HG03520 (cell line): ENCODE results near the gene MACROD1.

ENCODE experiments used
- ATAC-seq: cut with Tn5 transposase; IDR thresholded peaks from one replicate; pipeline ENCODE4 v1.9.1; 2021; ENCODE audit warnings: mild to moderate bottlenecking, moderate library complexity; ENCODE audit not compliant: unreplicated experiment

MACROD1 gene

DNA sequence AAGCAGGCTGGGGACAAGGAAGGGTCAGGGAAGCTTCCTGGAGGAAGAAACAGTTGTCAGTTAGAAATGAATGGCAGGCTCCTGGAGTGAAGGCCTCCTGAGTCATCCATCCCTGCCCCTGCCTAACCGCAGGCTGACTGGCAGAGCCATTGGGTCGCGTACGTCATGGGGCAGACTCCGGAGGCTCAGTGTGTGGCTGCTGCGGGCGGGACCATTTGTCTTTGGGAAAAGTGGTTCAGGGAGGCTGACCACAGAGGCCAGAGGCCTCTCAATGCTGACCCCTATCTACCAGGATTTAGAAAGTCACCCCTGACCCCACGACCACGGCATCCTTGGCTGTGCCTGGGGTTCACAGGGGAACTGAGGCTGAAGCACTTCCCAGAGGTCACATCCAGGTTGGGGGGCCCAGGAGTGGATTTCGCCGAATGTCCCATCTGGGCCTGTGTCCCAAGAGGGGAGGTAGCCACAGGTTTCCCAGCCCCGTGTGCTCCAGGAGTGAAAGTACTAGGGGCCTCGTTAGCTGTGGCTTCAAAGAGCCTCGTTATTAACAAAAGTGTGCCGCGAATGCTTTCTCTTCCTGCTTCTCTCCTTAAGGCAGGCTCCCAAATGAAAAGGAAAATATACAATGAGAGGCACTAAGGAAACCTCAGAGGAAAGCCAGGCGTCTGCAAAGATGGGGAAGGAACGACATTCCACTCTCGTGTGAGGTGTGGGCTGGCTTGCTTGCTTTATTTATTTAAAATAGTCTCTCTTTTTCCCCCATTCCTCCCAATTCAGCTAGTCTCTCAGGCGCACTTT is 71.3 kb downstream of the MACROD1 start:
- no peak for ATAC-seq

DNA sequence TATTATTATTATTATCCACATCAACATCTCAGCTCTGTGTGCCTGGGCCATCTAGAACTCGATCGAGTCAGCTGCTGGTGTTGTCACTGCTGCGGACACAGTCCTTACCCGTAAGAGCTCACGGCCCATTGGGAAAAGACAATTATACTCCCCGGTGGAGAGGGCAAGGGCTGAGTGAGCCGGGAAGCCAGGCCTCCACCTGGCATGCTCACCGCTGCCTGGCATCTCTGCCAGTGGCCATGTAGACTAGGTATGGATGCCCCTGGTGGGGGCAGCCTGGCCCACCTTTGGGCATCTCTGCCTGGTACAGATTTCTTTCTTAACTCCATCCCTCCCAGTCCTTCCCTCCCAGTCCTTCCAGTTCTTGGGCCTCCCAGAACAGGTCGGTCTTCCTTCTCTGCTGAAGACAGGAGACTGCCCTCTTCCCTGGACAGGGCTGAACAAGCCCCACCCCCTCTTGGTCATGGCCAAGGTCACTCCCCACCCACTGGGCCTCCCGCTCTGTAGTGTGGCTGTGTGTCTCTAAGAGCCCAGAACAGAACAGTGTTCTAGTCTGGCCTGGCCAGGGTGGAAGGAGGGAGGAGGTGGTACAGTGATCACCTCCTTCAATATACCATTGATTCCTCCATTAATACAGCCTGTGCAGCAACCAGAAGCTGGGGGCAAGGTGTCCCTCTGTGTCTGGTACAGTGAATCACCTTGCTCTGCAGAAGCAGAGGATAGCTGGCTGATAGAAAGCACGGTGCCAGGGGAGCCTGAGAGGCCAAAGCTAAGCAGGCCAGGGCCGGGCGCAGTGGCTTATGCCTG is 72.5 kb downstream of the MACROD1 start:
- no peak for ATAC-seq

- ATAC-seq = no peak
Observed at GRCh38 chr11:64092761-64093136, 73.2 kb downstream of the MACROD1 start.

DNA sequence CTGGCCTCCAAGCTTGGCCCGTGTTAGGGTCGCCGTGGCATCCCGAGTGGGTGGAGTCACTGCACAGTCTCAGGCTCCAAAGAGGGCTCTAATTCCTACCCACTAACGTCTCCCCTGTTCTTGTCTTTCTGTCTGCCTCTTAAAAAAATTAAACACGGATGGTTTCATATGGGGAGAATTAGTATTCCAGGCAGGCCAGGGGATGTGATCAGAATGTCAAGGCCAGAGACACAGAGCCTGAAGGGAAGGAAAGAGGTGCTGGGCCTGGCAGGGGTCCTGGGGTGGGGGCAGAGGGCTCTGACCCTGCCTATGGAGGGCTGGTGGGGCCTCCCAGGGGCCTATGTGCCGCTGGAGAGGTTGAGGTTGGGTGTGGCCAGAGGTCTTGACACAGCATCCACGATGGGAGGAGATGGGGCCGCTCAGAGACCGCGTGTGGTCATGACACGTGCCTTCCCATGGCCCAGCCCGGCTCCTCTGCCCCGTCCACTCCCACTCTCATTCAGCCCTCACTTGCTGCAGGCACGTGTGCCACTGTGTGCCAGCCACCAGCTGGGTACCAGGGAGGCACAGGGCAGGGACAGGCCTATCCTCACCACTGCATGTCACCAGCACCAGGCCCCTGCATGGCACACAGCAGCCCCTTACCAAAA is 73.7 kb downstream of the MACROD1 start:
- ATAC-seq = no peak

GRCh38 chr11:64090806-64091516 is 75.0 kb downstream of the MACROD1 start:
- ATAC-seq = no peak

- no peak for ATAC-seq
Observed at GRCh38 chr11:64089915-64090805, 75.8 kb downstream of the MACROD1 start.

GRCh38 chr11:64089493-64089892 is 76.4 kb downstream of the MACROD1 start:
- no peak for ATAC-seq

DNA sequence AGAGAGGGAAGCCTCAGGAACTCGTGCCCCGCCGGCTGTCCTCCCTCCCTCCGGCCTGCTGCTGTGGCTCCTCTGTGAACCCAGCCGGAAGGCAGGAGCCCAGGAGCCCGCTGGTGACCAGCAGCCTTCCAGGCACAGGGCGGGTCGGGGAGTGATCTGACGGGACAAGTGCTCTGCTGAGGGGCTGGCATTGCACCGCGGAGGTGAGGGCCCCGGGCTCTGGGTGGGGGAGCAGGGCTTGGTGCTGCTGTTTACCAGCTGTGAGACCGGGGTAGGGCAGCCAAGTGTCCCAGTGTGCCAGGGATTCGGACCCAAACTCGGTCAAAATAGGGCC is 76.9 kb downstream of the MACROD1 start:
- no peak for ATAC-seq

DNA sequence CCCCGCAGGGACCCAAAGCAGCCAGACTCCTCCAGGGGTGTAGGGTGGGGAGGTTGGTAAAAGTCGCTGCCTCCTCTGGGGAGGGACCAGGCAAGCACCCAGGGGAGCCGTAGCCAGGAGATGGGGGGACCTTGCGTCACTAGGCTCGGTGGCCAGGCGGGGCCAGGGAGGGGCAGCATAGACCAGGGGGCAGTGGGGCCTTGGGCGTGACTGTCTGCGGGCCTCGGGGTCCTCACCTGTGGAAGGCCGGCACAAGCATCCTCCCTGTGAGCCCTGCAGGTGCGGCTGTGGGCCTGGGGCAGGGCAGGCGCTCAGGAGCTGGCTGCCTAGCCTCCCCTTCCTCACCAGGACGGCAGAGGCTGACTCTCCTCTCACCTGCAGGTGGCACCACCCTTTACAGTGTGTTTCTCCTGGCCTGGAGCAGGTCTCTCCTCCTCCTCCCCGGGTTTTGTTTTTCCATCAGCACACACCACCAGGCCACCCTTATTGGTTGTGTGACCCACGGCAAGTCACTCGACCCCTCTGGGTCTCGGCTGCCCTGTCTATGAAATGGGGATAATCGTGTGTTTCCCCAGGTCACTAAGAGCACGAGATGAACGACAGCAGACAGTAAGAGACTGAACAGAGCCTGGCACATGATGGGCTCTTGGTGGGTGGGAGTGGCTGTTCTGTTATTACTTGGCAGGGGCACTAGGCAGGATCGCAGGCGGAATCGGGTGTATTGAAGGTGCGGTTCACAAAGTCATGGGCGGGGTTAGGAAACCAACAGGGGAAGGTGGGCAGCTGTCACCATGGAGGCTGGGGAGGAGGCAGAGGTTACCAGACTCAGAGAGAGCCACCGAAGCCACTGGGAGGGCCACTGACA is 77.5 kb downstream of the MACROD1 start:
- no peak for ATAC-seq

DNA sequence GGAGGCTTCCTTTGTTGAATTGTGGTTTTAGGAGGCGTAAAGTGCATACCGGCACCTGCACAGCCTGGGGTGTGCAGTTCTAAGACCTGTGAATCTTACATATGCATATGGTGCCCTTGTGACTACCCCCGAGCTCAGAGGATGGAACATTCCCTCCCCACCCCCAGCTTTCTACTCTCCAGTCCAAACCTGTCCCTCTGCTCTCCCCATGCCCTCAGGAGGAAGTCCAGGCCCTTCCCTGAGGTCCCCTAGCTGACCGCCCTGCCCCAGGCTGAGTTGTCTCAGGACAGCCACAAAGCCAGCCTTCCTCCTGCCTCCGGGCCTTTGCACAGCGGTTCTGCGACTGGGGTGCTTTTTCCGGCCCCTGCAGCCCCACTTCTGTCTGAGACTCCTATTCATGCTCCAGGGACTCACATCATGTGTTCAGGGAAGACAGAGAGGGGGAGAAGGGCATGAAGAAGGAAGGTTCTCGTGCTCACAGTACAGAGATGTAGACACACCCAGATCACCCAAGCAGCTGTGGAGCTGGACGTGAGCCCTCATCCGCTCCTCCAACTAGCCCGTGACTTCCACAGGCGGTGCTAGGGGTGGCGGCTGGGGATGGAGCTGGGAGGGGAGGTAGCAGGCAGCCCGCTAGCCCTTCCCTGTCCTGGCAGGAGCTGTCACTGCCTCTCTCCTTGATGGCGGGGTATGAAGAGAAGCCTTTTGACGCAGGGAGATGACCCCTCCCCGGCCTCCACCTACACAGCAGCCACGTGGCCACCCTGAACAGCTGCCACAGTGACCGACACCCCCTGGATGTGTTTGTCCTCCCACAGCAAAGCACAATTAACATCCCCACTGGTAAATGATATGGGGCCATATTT is 79.4 kb downstream of the MACROD1 start:
- ATAC-seq = no peak

DNA sequence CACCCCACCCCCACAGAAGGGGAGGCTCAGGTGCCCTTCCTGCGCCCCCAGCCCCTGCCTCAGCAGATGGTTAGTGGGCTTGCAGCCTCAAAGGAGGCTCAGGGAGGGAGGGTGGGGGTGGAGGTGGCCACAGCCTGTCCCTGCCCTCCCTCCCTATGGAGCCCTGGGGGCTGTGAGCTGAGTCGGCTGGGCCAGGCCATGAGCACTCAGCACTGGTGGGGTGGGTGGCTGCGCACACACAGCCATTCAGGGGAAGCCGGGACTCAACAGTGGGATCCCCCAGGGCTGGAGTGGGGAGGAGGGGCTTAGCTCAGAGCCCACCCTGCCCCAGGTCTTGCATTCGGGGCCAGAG is 80.0 kb downstream of the MACROD1 start:
- no peak for ATAC-seq

DNA sequence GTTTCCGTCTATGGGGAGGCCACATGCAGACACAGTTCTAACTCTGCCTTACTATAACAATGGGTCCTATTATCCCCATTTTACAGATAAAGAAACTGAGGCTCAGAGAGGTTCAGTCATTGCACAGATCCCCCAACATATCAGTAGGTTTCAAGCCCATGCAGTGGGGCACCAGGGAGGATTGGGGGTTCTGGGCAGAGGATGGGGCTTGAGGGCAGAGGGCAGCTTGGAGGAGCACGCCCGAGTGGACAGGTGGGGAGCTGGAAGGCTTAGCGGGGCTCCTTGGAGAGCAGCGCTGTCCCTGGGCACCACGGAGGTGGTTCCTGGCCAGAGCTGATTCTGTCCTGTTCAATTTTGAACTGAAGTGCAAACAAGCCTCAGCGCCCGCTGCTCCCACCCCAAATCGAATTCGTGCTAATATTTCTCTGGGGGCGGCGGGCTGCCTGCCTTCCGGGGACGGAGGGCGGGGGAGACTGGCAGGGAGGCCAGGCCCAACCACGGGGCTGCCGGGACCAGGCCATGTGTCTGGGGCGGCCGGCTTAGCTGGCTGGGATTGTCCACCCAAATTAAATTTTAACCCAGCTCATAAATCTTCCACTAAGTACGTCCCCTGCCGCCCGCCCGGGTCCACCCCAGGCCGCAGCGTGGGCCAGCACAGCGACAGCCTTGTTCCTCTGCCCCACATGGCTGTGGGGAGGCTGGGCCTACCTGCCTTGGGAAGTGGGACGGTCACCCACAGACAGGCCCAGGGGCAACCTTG is 80.8 kb downstream of the MACROD1 start:
- ATAC-seq = no peak

DNA sequence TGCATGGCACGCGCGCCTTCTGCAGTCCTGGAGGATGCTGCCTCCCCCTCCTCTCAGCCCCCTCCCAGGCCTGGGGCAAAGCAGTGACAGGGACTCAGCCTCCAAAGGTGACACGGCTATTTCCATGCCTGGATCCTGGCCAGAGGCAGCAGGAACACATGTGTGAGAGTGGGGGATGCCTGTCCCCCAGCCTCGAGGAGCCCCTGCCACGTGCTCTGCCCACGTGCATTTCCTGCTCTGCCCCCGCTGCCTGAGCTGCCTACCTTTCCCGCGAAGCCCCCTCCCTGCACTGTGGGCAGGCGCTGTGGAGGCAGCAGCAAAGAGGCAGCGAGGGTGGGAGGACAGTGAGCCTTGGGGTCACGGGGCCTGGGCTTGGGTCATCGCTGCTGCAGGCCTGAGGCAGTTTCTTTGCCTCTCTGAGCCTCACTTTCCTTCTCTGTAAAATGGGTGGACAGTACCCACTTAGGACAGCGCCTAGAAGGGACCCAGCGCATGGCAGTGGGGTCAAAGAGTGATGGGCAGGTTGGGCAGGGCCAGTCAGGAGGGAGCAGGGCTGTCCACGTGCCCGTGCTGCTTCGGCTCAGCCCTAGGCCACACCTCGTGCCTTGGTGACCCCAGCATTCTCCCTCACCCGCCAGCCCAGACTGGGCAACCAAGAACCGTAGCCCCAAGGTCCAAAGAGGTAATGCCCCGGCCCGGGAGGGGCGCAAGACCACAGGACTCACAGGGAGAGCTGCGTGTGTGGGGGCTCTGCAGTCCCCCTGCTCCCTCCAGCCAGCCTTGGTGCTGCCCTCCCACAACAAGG is 81.6 kb downstream of the MACROD1 start:
- no peak for ATAC-seq

DNA sequence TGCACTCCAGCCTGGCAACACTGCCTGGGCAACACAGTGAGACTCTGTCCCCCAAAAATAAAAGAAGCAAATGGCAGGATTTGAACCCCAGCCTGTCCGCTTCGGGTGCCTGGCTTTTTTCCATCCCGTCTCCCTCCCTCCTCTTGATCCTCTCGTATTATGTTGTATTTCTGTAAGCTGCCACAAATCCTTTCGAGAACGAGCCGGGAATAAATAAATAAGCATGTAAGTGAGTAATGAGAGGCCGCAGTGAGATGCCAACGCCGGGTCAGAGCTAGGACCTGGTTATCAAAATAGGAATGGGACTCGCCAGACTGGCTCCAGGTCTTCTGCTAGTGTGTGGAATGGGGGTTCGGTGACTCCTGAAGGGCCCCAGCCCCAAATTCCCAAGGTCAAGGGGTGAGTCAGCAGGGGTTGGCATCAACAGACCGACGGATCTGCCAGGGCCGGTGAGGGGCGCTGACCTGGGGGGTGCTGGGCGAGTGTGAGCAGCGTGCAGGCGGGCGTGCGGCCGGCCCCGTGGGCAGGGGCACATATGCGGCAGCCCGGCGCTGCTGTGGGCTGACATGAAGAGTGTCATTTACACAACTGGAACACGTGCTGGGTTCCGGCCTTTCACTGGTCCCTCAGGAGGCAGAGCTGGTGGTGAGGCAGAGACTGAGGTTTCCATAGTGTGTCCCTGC is 82.4 kb downstream of the MACROD1 start:
- no peak for ATAC-seq

DNA sequence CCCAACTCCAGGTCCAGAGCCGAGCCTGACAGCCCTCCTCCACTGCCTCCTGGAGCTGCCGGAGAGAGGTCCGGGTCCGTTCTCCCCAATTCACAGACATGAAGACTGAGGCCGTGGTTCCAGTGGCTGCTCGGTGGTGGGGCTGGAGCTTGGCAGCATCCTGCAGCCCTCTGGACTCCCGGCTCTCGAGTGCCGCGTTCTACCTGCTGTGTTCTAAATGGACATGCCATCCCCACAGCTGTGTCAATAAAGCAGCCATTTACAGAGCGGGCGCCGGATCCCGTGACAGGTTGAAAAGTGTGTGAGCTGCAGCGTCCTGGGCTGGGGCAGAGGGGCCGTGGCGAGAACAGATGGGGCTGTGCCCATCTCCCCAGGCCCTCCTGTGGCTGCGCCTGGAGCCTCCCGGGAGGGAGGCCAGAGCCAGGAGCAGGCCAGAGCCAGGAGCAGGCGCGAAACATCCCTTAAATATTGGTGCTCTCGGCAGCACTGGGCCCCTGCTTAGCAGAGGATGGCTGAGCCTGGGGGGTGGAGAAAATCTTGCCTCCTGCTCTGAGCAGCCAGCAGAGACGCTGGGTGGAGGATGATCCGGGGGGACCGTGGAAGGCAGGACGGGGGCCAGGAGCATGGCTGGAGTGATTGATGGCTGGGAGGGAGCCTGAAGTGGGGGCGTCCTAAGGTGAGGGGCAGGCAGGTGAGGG is 84.0 kb downstream of the MACROD1 start:
- no peak for ATAC-seq

DNA sequence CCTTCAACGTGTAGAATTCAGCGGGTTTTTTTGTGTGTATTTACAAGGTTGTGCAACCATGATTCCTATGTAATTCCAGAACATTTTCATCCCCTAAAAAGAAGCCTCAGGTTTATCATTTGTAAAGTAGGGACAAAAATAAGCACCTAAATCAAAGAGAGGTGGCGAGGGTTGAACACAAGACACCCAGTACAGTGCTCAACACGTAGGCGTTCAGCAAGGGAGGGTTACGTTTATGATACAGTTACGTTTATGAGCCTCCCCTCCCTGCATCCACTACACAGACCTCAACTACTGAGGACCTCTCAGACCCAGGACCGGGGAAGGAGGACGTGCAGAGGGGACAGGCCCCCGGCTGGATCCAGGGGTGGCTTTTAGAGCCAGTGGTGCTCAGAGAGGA is 85.5 kb downstream of the MACROD1 start:
- no peak for ATAC-seq
